Activated T-cell treated with anti-CD3 and anti-CD28 coated beads, Interleukin-2, amount 50 U/mL, for 72 hours (primary cell): Measurements from ENCODE around the gene OBSCN. TPM values are rescaled to one million over a fixed set of nuclear protein-coding genes. Genes with fewer than 3 reads are reported as not detected.
"Not testable (repeated sequence)": the region's sequence is repeated elsewhere in the genome, so short reads cannot be mapped to it uniquely, and the experiment has no call there.

Experiments used
- ATAC-seq, 2 donors: fragments of 150-1000 bp; cut with Tn5 transposase; replicated peaks in 1 of 2; 2 replicates each; pipeline ENCODE4 v1.10.0; 2021; ENCODE audit warnings: moderate library complexity in 2 of 2, mild to moderate bottlenecking in 1 of 2
- DNase-seq, 2 donors: peaks; one replicate each; pipeline ENCODE4 v3.0.0; 2021 to 2022; ENCODE audit warnings: mixed read lengths in 1 of 2
- H3K27ac Mint-ChIP-seq: one replicate; pipeline ENCODE4 v1.8.0; 2022; ENCODE audit warnings: mild to moderate bottlenecking, moderate library complexity, mixed read lengths
- H3K27me3 Mint-ChIP-seq: one replicate; pipeline ENCODE4 v1.8.0; 2022; ENCODE audit warnings: low read depth, mixed read lengths
- H3K36me3 Mint-ChIP-seq, 2 donors: one replicate each; pipeline ENCODE4 v1.8.0; 2022; ENCODE audit warnings: mixed read lengths in 2 of 2, mild to moderate bottlenecking in 1 of 2; ENCODE audit not compliant: insufficient read depth in 2 of 2
- H3K4me1 Mint-ChIP-seq: one replicate; pipeline ENCODE4 v1.8.0; 2022; ENCODE audit warnings: low read depth, mixed read lengths
- H3K4me3 Mint-ChIP-seq, 2 donors: one replicate each; pipeline ENCODE4 v1.8.0; 2022; ENCODE audit warnings: mild to moderate bottlenecking in 2 of 2, mixed read lengths in 2 of 2, moderate library complexity in 2 of 2
- H3K9me3 Mint-ChIP-seq, 2 donors: one replicate each; pipeline ENCODE4 v1.8.0; 2022; ENCODE audit warnings: mixed read lengths in 2 of 2
- total RNA-seq, 2 donors: library from RNA; stranded (reverse); gene quantifications; one replicate each; pipeline ENCODE4 v1.2.3, GENCODE V29; 2022

Gene OBSCN
- total RNA-seq, 2 donors from 2014 or later = 25.0 to 27.7 TPM

DNA sequence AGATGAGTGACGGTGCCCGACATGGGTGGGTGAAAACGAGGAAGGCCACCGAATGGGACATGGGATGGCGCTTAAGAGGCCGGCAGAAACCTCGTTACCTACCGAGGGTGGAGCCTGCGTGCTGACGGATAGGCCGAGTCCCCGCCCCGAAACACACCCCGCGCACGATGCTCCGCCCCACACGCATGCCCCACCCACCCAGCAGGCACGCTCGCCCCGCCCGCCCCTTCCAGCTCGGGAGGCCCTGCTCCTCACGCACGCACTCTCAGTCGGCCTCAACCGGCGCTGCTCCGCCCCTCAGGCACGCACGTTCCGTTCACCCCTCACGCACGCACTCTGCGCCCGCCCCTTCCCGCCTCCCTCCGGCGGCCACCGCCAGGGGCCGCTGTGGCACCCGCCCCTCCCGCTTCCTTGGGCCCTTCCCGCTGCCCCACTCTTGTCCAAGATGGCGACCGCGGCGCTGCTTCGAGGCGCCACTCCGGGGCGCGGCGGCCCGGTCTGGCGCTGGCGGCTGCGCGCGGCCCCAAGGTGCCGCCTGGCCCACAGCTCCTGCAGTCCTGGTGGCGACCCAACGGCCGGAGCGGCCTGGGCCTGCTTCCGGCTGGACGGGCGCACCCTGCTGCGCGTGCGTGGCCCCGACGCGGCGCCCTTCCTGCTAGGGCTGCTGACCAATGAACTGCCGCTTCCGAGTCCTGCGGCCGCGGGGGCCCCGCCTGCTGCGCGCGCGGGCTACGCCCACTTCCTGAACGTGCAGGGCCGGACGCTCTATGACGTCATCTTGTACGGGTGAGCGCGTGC, 42.3 kb upstream of the OBSCN start, which contains the start of gene IBA57:
TSS of gene IBA57 (plus strand) at position 433 of the 798 bp plus-strand sequence. CDS start at position 446, 13 bp downstream.
- Mint-ChIP-seq H3K4me3 (peak within 1 kb of the TSS; percentile 84 to 87), H3K4me1 (peaks cover 30% of the 10 kb centered on the region), H3K27ac (peak within 1 kb of the TSS; percentile 94), H3K9me3 (no peaks in the 10 kb centered on the region), H3K27me3 (no peaks in the 10 kb centered on the region), H3K36me3 (no peaks in the 10 kb centered on the region)
- DNase-seq = peak; percentile 99 to 100
- ATAC-seq = peak; percentile 88 to 89

DNA sequence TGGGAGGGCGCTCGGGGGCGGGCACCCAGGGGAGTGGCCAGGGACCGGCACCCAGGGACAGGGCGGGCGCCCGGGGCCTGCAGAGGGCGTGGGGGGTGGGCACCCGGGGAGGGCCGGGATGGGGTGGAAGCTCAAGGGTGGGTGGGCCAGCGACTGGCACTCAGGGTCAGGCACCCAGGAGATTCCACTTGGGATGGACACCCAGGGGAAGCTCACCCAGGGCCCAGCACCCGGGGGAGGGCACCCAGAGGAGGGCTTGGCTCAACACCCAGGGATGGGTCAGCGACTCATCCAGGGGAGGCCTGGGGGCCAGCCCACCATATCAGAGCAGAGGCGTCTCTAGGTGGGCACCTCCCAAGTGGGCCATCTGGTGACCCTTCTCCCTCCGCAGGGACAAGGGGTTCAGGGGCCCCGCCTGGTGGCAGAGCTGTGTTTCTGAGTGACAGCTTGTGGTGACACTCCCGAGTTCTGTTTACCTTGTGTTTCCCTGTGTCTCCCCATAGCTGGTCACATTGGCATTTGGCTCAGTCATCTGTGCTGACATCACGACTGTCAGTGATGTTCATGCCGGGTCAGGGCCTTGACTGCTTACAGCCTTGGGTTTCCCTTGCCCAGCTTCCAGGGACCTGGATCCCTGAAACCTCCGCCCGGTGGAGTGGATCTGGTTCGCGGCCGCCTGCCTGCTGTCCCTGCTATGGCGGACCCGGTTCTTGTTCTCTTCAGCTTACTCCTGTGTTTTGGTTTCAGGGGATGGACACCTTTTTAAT, 41.5 kb upstream of the OBSCN start:
- Mint-ChIP-seq H3K36me3 (no peaks in the 10 kb centered on the region), H3K4me3 (peak overlapping the region; percentile 71 to 84), H3K9me3 (no peaks in the 10 kb centered on the region), H3K27ac (peak overlapping the region; percentile 94), H3K27me3 (no peaks in the 10 kb centered on the region), H3K4me1 (peaks cover 30% of the 10 kb centered on the region)
- ATAC-seq (peak; percentile 4 to 16), DNase-seq (peak; percentile 58 to 63)

DNA sequence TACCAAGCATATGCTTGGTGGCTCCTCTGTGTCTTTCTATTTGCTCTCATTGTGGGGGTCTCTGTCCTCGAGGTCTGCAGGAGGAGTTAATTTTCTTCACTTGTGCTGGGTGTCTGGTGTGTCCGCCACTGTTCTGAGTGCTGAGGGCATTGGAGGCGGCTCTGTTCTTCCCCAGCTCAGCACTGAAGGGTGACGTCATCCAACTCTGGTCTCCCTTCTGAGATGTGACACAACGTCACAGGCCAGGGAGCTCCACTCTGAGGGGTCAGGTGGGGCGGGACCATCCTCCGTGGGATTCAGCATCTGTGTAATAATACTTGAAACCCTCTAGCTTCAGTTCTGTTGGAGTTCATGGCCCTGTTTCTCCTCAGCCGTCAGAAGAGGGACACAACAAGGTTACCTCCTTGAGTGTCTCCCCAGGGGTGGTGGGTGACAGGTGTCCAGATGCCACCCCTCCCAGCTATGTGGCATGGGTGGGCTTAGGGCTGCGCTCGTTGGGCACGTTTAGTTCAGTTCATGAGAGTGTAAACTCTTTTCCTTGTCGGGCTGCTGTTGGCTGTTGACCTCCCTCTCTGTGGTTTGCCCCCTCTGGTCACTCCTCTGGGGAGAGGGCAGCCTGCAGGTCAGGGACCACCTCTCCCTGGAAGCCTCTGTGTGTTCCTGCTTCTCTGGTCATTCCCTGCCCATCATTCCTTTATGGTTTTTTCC, 39.1 kb upstream of the OBSCN start:
- Mint-ChIP-seq H3K36me3 (no peaks in the 10 kb centered on the region), H3K27ac (no peak overlapping the region), H3K27me3 (no peaks in the 10 kb centered on the region), H3K4me1 (peaks cover 22% of the 10 kb centered on the region), H3K9me3 (no peaks in the 10 kb centered on the region), H3K4me3 (no peak overlapping the region)
- ATAC-seq = no peak
- no peak for DNase-seq

DNA sequence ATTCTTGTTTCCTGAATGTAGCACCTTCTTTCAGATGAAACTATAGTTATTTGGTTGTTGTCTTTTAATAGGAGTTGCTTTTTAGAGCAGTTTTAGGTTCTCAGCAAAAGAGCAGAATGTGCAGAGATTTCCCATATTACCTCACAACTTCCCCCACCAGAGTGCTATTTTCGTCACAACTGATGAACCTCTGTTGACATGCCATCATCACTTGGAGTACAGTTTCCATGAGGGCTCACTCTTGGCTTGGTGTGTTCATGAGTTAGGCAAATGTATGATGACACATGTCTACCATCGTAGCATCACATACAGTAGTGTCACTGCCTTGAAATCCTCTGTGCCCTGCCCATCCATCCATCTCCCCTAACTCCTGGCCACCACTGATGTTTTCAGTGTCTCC, 38.5 kb upstream of the OBSCN start:
- Mint-ChIP-seq H3K4me3 (no peak overlapping the region), H3K27me3 (no peaks in the 10 kb centered on the region), H3K27ac (no peak overlapping the region), H3K36me3 (no peaks in the 10 kb centered on the region), H3K4me1 (peaks cover 16% of the 10 kb centered on the region), H3K9me3 (no peaks in the 10 kb centered on the region)
- DNase-seq (no peak), ATAC-seq (no peak)

DNA sequence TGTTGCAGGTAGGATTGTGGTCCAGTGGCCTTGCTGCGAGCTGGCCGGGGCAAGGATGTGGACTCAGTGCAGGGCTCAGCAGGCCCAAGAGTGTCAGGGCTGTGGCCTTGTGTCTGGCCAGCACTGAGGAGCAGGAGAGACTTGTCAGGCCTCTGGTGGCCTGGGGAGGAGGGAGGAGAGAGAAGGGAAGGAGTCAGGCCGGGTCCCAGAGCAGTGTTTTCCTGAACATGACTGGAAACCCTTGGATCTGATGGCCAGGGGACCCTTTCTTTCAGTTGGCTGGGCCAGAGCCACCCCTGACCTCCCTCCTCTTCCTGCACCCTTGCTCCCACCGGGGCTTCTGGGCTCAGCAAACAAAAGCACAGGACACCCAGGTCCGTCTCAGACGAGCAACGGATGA, 37.2 kb upstream of the OBSCN start:
- H3K36me3 Mint-ChIP-seq = peaks cover 0 to 1% of the 10 kb centered on the region in 2 donors
- no peak overlapping the region for H3K27ac Mint-ChIP-seq
- H3K9me3 Mint-ChIP-seq = no peaks in the 10 kb centered on the region
- H3K4me1 Mint-ChIP-seq = peaks cover 6% of the 10 kb centered on the region
- no peaks in the 10 kb centered on the region for H3K27me3 Mint-ChIP-seq
- ATAC-seq = no peak
- H3K4me3 Mint-ChIP-seq = no peak overlapping the region
- no peak for DNase-seq

DNA sequence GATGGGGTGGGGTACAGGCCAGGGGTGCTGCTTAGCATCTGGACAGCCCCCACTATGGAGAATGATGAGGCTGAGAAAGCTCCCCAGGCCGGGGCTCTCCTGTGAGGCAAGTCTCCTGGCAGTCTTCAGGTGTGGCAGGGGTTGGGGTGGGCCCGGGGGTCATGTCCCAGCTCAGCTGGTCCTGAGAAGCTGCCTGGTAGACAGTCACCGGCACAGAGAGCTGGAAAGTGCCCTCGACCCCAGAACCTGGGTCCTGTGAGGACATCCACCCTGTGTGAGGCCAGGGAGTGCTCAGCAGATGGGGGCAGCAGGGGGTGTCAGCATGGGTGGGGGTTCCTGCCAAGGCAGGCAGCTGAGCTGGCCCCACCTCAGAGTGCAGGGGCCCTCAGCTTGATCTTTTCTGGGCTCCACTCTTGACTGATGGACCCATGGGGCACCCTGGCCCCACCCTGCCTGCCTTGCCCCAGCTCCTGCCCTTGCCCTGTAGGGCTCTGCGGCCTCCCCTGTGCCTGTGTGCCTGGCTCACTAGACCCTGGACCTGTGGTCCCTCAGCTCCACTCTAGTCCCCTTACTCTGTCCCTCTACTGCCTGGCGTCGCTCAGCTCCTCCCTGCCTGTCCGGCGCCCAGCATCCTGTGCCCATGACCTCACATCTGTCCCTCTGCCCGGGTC, 36.5 kb upstream of the OBSCN start:
- peaks cover 6% of the 10 kb centered on the region for H3K4me1 Mint-ChIP-seq
- ATAC-seq = no peak
- no peaks in the 10 kb centered on the region for H3K9me3 Mint-ChIP-seq
- peaks cover 0 to 1% of the 10 kb centered on the region in 2 donors for H3K36me3 Mint-ChIP-seq
- H3K27me3 Mint-ChIP-seq = no peaks in the 10 kb centered on the region
- no peak overlapping the region for H3K27ac Mint-ChIP-seq
- no peak for DNase-seq
- H3K4me3 Mint-ChIP-seq = no peak overlapping the region

DNA sequence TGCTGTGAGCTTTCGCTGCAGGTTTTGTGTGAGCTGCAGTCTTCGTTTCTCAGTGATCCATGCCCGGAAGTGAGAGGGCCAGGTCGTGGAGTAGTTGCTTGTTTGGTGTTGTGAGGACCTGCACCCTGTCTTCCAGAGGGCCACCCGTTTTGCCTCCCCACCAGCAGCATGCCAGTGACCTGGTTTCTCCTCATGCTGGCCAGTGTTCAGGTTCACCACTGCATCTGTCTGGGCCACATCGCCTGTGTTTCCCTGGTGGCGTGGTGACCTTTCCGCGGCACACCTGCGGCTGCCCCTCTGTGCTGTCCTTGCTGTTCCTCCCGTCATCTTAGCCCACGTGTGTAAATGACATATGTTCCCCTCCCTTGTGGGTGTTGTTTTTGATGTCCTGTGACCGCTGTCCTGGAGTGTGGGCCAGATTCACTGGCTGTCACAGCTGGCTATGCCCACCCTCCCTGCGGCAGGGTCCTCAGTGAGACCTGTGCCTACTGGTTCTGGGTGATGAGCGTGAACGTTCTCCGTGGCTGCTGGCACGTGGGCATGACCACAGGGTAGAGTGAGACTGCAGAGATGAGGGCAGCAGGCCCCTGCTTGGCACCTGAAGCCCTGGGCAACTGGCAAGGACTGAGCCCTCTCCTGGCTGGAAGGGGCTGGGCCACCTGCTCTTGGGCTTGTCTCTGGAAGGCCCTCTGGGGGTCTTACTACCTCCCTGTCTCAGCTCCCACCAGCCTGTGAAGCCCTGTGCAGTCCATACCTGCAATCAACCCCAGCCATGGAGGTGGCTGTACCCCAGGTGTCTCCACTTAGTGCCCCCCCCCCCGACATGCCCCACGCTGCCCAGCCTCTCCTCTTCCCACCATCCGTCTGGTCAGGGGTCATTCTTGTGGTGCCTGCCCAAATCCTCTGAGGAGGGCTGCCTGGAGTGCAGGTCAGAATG, 35.0 kb upstream of the OBSCN start:
- Mint-ChIP-seq H3K9me3 (no peaks in the 10 kb centered on the region), H3K27me3 (no peaks in the 10 kb centered on the region), H3K4me1 (no peaks in the 10 kb centered on the region), H3K27ac (no peak overlapping the region), H3K4me3 (no peak overlapping the region), H3K36me3 (peaks cover 0 to 1% of the 10 kb centered on the region in 2 donors)
- no peak for DNase-seq
- ATAC-seq = no peak

DNA sequence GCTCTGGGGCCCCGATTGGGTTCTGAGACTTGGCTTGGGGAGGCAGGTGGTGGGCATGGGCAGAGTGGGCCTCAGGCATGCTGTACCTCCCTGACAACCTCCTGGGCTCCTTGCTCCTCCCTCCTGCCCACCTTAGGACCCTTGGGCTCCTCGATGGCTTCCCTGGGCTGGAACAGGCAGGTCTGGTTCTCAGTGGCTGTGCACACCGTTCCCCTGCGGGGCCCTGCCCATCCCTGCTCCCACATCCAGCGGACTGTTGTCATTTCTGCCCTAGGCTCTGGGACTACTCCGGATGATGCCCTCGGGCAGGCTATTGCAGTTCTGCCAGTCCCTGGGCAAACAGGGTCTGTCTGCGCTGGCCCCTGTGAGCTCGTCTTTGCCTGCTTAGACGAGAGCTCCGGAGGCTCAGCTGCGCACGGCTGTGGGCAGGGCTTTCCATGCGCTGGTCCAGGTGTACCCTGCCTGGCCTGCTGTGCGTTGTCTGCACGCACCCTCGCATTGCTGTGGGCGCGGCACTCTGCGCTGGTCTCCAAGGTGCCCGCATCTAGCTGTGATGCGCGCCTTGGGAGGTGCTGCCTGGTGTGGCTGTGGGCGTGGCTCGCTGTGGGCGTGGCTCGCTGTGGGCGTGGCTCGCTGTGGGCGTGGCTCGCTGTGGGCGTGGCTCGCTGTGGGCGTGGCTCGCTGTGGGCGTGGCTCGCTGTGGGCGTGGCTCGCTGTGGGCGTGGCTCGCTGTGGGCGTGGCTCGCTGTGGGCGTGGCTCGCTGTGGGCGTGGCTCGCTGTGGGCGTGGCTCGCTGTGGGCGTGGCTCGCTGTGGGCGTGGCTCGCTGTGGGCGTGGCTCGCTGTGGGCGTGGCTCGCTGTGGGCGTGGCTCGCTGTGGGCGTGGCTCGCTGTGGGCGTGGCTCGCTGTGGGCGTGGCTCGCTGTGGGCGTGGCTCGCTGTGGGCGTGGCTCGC, 34.0 kb upstream of the OBSCN start:
- not testable (repeated sequence) for H3K4me1 Mint-ChIP-seq, H3K4me3 Mint-ChIP-seq, DNase-seq, H3K27me3 Mint-ChIP-seq, H3K27ac Mint-ChIP-seq, H3K9me3 Mint-ChIP-seq, H3K36me3 Mint-ChIP-seq
- ATAC-seq = peak; percentile 50 to 56

DNA sequence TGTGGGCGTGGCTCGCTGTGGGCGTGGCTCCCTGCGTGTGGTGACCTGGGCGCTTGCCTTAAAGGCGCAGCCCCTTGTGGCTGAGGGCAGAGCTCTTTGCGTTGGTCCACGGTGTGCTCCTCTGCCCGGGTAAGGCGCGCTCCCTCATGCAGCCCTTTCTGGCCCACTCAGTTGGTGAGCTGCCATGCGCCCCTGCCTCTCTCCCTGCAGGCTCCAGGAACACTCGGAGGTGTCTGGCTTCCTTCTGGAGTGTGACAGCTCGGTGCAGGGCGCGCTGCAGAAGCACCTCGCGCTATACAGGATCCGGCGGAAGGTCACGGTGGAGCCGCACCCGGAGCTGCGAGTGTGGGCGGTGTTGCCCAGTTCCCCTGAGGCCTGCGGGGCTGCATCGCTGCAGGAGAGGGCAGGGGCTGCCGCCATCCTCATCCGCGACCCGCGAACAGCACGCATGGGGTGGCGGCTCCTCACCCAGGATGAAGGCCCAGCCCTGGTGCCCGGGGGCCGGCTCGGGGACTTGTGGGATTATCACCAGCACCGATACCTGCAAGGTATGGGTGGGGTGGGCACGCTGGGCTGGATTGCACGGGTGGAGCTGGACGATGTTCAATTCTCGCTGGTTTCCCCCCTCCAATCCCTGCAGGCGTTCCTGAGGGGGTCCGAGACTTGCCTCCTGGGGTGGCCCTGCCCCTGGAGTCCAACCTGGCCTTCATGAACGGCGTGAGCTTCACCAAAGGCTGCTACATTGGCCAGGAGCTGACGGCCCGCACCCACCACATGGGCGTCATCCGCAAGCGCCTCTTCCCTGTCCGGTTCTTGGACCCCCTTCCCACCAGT, 33.1 kb upstream of the OBSCN start:
- Mint-ChIP-seq H3K27me3 (no peaks in the 10 kb centered on the region), H3K36me3 (peaks cover 0 to 1% of the 10 kb centered on the region in 2 donors), H3K27ac (no peak overlapping the region), H3K9me3 (no peaks in the 10 kb centered on the region), H3K4me3 (no peak overlapping the region), H3K4me1 (peaks cover 4% of the 10 kb centered on the region)
- peak in 1 of 2 donors; percentile 43 for DNase-seq
- ATAC-seq = peak; percentile 25 to 55

DNA sequence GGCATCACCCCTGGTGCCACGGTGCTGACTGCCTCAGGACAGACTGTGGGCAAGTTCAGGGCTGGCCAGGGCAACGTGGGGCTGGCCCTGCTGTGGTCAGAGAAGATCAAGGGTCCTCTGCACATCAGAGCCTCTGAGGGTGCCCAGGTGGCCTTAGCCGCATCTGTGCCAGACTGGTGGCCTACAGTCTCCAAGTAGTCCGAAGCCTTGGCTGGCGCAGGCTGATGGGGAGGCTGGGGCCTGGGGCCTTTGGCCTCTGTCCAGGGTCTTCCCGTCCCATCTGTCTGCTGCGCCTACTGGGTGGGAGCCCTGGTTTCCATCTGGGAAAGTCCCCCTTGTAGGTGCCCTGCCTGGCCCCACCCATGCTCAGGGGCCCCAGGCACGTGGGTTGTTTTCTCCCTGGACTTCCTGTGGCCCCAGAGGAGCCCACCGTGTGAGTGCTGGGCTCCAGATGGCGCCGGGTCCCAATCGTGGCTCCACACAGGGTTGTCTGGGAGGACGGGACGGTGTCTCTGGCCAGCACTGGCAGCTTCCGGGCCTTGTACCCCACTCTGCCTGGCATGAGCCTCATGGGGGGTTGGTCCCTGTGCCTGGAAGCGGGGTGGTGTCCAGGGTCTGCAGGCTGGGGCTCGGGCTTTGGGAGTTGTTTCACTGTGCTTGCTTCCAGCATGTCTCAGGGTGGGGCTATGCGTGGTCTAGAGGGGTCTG, 32.4 kb upstream of the OBSCN start:
- no peak overlapping the region for H3K27ac Mint-ChIP-seq
- H3K27me3 Mint-ChIP-seq = no peaks in the 10 kb centered on the region
- DNase-seq (no peak), ATAC-seq (no peak)
- H3K4me3 Mint-ChIP-seq = no peak overlapping the region
- H3K4me1 Mint-ChIP-seq = peaks cover 4% of the 10 kb centered on the region
- peaks cover 0 to 1% of the 10 kb centered on the region in 2 donors for H3K36me3 Mint-ChIP-seq
- no peaks in the 10 kb centered on the region for H3K9me3 Mint-ChIP-seq
